NK-92 treated with Interleukin-12 subunit alpha and Interleukin-12 subunit beta, amount 100 ng/mL, for 24 hours (cell line): ENCODE measurements around the gene SIRT3.
A peak's percentile ranks its signal among the peaks of the same experiment; 100 is the strongest.

Experiments used
- DNase-seq: peaks from one replicate; lab custom pipeline; 2025; lab: John Stamatoyannopoulos, UW

Gene SIRT3

GRCh38 chr11:215581-216037 is 20.5 kb downstream of the SIRT3 start:
- DNase-seq, result no peak

- DNase-seq, result no peak
Observed at GRCh38 chr11:214083-214482, 22.1 kb downstream of the SIRT3 start.

GRCh38 chr11:213111-213510 is 23.0 kb downstream of the SIRT3 start:
- no peak for DNase-seq

GRCh38 chr11:212150-213100 is 23.7 kb downstream of the SIRT3 start:
- DNase-seq, result no peak

GRCh38 chr11:211741-212140 is 24.4 kb downstream of the SIRT3 start:
- no peak for DNase-seq

- no peak for DNase-seq
Observed at GRCh38 chr11:211295-211694, 24.8 kb downstream of the SIRT3 start.

- no peak for DNase-seq
Observed at GRCh38 chr11:210803-211180, 25.4 kb downstream of the SIRT3 start.

GRCh38 chr11:210122-210802 is 25.9 kb downstream of the SIRT3 start:
- no peak for DNase-seq

- DNase-seq, result no peak
Observed at GRCh38 chr11:209275-210121, 26.6 kb downstream of the SIRT3 start.

- DNase-seq, result no peak
Observed at GRCh38 chr11:208917-209260, 27.3 kb downstream of the SIRT3 start.

- peak; percentile 68 for DNase-seq
Observed at GRCh38 chr11:208181-208916, 27.8 kb downstream of the SIRT3 start.

GRCh38 chr11:207863-208180 is 28.3 kb downstream of the SIRT3 start:
- no peak for DNase-seq

- peak; percentile 94 for DNase-seq
Observed at GRCh38 chr11:207208-207862, 28.8 kb downstream of the SIRT3 start, which contains the start of the genes BET1L and RIC8A. BET1L (minus strand) TSS chr11:207399; CDS start chr11:207321, 78 bp downstream. RIC8A (plus strand) TSS chr11:207708; CDS start chr11:208855, 1,147 bp downstream.

GRCh38 chr11:206526-207207 is 29.5 kb downstream of the SIRT3 start:
- DNase-seq, result no peak

GRCh38 chr11:206002-206384 is 30.1 kb downstream of the SIRT3 start:
- no peak for DNase-seq

GRCh38 chr11:205221-206001 is 30.7 kb downstream of the SIRT3 start:
- no peak for DNase-seq

- DNase-seq, result no peak
Observed at GRCh38 chr11:204587-205109, 31.5 kb downstream of the SIRT3 start.

- DNase-seq, result no peak
Observed at GRCh38 chr11:203945-204586, 32.1 kb downstream of the SIRT3 start.
